Fibroblast of lung (primary cell): ENCODE measurements around the gene PPIA. TPM values are rescaled to one million over a fixed set of nuclear protein-coding genes. Genes with fewer than 3 reads are reported as not detected.

Experiments used
- DNase-seq, 2 donors: peaks; one replicate each; pipeline versions ENCODE4 v3.0.0 to v3.0.0-alpha.2; 2010; ENCODE audit warnings: low read depth in 2 of 2
- H2AFZ ChIP-seq: 2 replicates; pipeline ENCODE4 v1.5.1; 2012; ENCODE audit warnings: low read length, control low read depth, inconsistent platforms
- H3K27ac ChIP-seq: 2 replicates; pipeline ENCODE4 v1.5.1; 2011; ENCODE audit warnings: low read length, control low read depth; ENCODE audit not compliant: insufficient read depth
- H3K27me3 ChIP-seq: 2 replicates; pipeline ENCODE4 v1.5.1; 2011; ENCODE audit warnings: mild to moderate bottlenecking, low read length; ENCODE audit not compliant: control insufficient read depth, insufficient read depth
- H3K36me3 ChIP-seq: 2 replicates; pipeline ENCODE4 v1.5.1; 2011; ENCODE audit warnings: low read length; ENCODE audit not compliant: control insufficient read depth, insufficient read depth
- H3K4me1 ChIP-seq: 2 replicates; pipeline ENCODE4 v1.5.1; 2011; ENCODE audit warnings: low read length; ENCODE audit not compliant: control insufficient read depth, insufficient read depth; ENCODE audit errors: extremely low read depth
- H3K4me2 ChIP-seq: 2 replicates; pipeline ENCODE4 v1.5.1; 2011; ENCODE audit warnings: low read length, control low read depth; ENCODE audit not compliant: insufficient read depth; ENCODE audit errors: extremely low read depth
- H3K4me3 ChIP-seq, 4 experiments: fragments of 200-600 bp in 1 of 4; sonication (generic) in 1 of 4; replicated peaks in 1 of 4; 2 replicates each; pipeline ENCODE4 v1.5.1; 2011 to 2016; ENCODE audit warnings: low read length in 4 of 4, low read depth in 3 of 4, mild to moderate bottlenecking in 3 of 4, control low read depth in 2 of 4, inconsistent platforms in 1 of 4, mixed read lengths in 1 of 4; ENCODE audit not compliant: insufficient read depth in 1 of 4; ENCODE audit errors: control extremely low read depth in 1 of 4
- H3K79me2 ChIP-seq: 2 replicates; pipeline ENCODE4 v1.5.1; 2012; ENCODE audit warnings: mild to moderate bottlenecking, low read length, inconsistent platforms; ENCODE audit not compliant: control insufficient read depth, insufficient read depth
- H3K9ac ChIP-seq: 2 replicates; pipeline ENCODE4 v1.5.1; 2011; ENCODE audit warnings: mild to moderate bottlenecking, low read length, control low read depth; ENCODE audit not compliant: insufficient read depth
- H3K9me3 ChIP-seq: 2 replicates; pipeline ENCODE4 v1.5.1; 2012; ENCODE audit warnings: low read depth, low read length; ENCODE audit not compliant: control insufficient read depth, insufficient read depth
- H4K20me1 ChIP-seq: 2 replicates; pipeline ENCODE4 v1.5.1; 2011; ENCODE audit warnings: low read length; ENCODE audit not compliant: control insufficient read depth, insufficient read depth; ENCODE audit errors: extremely low read depth
- EZH2 ChIP-seq: IDR thresholded peaks from 2 replicates; pipeline ENCODE4 v1.5.1; 2012; ENCODE audit warnings: low read length, control low read depth, mild to moderate bottlenecking; ENCODE audit errors: missing control alignments
- polyA plus RNA-seq, 2 donors: library from polyadenylated mRNA; depleted of rRNA in 1 of 2; stranded (reverse) in 1 of 2; unstranded in 1 of 2; fragments of >200 nt; gene quantifications; 2 replicates each; pipeline ENCODE4 v1.2.1, GENCODE V29; 2011 to 2012; ENCODE audit warnings: missing spikeins in 1 of 2
- total RNA-seq: library from RNA; depleted of rRNA; stranded (reverse); fragments of >200 nt; gene quantifications from 2 replicates; pipeline ENCODE4 v1.2.1, GENCODE V29; 2014
- TF ChIP-seq, protein P1 (sequence below), 2 donors: IDR thresholded peaks in 1 of 2; conservative IDR thresholded peaks in 1 of 2; 1 replicate in 1 of 2; 2 replicates in 1 of 2; pipeline ENCODE4 v1.5.1; 2011 to 2012; ENCODE audit warnings: low read length in 2 of 2, control low read depth in 1 of 2, inconsistent platforms in 1 of 2, low read depth in 1 of 2, mild to moderate bottlenecking in 1 of 2

PPIA gene
- total and polyA plus RNA-seq, 2 donors (not counting 1 experiment from before 2014, with no cell fraction given) = 1,161 to 7,057 TPM

DNA sequence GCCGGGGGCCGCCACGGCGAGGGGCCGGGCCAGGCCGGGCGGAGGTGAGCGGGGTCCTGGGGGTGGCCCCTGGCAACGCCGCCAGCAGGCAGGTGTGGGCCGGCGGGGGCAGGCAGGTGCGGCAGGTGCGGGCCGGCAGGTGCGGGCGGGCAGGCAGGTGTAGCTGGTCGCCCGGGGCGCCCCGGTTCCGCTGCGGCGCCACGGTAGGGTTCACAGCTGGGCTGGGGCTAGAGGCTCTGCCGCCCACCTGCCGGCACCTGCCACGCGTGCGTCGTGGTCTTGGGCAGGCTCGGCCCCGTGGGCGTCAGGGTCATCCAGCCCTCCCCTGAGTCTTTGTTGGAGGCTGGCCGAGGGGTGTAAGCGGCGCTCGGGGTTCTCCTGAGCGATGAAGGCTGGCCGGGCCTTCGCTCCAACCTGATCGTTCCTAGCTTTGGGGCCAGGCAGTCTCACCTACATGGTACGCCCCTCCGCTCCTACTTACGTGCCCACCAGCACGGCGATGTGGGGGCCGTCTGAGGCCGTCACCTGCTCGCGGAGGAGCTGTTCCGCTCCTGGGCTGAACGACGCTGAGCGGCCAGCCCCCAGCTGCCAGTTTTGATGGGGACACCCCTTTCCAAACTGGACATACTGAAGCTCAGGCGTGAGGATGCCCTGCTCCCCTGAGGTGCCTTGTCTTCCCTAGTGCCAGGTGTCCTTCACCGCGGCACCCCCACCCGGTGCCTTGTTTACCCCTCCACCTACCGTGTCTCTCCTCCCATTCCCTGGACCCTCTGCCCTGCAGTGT, 47.3 kb upstream of the PPIA start:
- H3K4me1 ChIP-seq = peaks cover 5% of the 10 kb centered on the region
- no peak for DNase-seq
- TF ChIP-seq EZH2 = no peak
- TF ChIP-seq, protein P1, sequence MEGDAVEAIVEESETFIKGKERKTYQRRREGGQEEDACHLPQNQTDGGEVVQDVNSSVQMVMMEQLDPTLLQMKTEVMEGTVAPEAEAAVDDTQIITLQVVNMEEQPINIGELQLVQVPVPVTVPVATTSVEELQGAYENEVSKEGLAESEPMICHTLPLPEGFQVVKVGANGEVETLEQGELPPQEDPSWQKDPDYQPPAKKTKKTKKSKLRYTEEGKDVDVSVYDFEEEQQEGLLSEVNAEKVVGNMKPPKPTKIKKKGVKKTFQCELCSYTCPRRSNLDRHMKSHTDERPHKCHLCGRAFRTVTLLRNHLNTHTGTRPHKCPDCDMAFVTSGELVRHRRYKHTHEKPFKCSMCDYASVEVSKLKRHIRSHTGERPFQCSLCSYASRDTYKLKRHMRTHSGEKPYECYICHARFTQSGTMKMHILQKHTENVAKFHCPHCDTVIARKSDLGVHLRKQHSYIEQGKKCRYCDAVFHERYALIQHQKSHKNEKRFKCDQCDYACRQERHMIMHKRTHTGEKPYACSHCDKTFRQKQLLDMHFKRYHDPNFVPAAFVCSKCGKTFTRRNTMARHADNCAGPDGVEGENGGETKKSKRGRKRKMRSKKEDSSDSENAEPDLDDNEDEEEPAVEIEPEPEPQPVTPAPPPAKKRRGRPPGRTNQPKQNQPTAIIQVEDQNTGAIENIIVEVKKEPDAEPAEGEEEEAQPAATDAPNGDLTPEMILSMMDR (conservative IDR thresholded peaks at IDR 0.05 in 1 of 2, IDR thresholded peaks at IDR 0.05 in 1 of 2; ENCODE audit: low read depth in 1 of 2, low read length in 2 of 2) = no peak
- H3K4me2 ChIP-seq = peak overlapping the region; percentile 90
- H3K27me3 ChIP-seq = no peaks in the 10 kb centered on the region
- H3K36me3 ChIP-seq = no peaks in the 10 kb centered on the region
- H3K9me3 ChIP-seq = no peaks in the 10 kb centered on the region
- peak overlapping the region; percentile 74 for H3K9ac ChIP-seq
- H3K4me3 ChIP-seq = peak overlapping the region; percentile 61 to 79 (median 76)
- H3K79me2 ChIP-seq = peaks cover 27% of the 10 kb centered on the region
- H3K27ac ChIP-seq = peak overlapping the region; percentile 41
- no peaks in the 10 kb centered on the region for H4K20me1 ChIP-seq
- no peak overlapping the region for H2AFZ ChIP-seq

DNA sequence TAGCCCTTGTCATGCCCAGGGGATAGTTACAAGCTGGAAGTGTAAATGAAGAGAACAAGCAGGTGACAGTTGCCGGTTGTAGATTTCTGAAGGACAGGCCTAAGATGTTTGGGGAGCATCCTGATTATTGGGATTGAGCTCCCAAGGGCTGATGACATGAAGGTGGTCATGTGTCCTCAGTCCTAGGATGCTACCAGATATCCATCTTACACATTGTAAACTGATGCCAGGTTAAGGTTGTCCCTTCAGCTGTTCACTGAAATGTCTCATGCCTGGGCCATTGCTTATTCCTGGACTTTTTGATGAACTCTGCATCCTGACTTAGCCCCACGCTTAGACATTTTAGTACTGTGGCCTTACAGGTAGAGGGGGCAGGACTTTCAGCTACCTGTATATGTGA, 46.5 kb upstream of the PPIA start:
- TF ChIP-seq, protein P1 (conservative IDR thresholded peaks at IDR 0.05 in 1 of 2, IDR thresholded peaks at IDR 0.05 in 1 of 2; ENCODE audit: low read depth in 1 of 2, low read length in 2 of 2) = no peak
- no peak for TF ChIP-seq EZH2
- Histone ChIP-seq H3K27me3 (no peaks in the 10 kb centered on the region), H4K20me1 (no peaks in the 10 kb centered on the region), H3K4me2 (peak overlapping the region; percentile 90), H2AFZ (no peak overlapping the region), H3K4me3 (peak overlapping the region in 3 of 4 experiments; percentile 61 to 79 (median 74)), H3K9ac (no peak overlapping the region), H3K27ac (no peak overlapping the region), H3K36me3 (no peaks in the 10 kb centered on the region), H3K4me1 (peaks cover 5% of the 10 kb centered on the region), H3K79me2 (peaks cover 33% of the 10 kb centered on the region), H3K9me3 (no peaks in the 10 kb centered on the region)
- DNase-seq = no peak

DNA sequence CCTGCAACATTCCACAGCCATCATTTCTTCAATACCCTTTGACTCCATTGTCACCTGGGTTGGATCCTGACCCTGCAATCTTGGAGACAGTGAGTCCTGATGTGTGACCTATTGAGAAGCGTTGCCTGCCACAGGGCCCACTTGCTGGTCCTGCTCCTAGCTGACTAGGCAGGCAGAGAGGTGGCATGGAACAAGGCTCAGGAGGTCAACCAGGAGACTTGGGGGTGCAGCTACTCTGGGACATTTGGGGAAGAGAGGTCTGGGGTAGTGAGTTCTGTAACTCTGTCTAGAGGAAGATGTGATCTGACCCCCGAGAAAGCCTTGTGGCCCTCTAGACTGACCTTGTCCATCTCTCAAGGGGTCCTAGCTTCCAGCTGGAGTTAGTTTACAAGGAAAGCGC, 46.1 kb upstream of the PPIA start:
- H4K20me1 ChIP-seq = no peaks in the 10 kb centered on the region
- H3K27ac ChIP-seq = no peak overlapping the region
- no peak for DNase-seq
- H3K79me2 ChIP-seq = peaks cover 37% of the 10 kb centered on the region
- H3K27me3 ChIP-seq = no peaks in the 10 kb centered on the region
- peak overlapping the region in 2 of 4 experiments; percentile 61 to 79 for H3K4me3 ChIP-seq
- no peaks in the 10 kb centered on the region for H3K36me3 ChIP-seq
- H3K9me3 ChIP-seq = no peaks in the 10 kb centered on the region
- no peak for TF ChIP-seq EZH2
- TF ChIP-seq, protein P1 (conservative IDR thresholded peaks at IDR 0.05 in 1 of 2, IDR thresholded peaks at IDR 0.05 in 1 of 2; ENCODE audit: low read depth in 1 of 2, low read length in 2 of 2) = no peak
- H3K4me1 ChIP-seq = peaks cover 5% of the 10 kb centered on the region
- H2AFZ ChIP-seq = no peak overlapping the region
- H3K4me2 ChIP-seq = no peak overlapping the region
- H3K9ac ChIP-seq = no peak overlapping the region
